IMR-90 (cell line): ENCODE data around the gene KMT2D. TPM values are rescaled to one million over a fixed set of nuclear protein-coding genes. Genes with fewer than 3 reads are reported as not detected.

Source experiments
- ATAC-seq: fragments of 200-7000 bp; cut with Tn5 transposase; 2 replicates; pipeline ENCODE4 v1.9.1; 2020; ENCODE audit warnings: low read depth, mild to moderate bottlenecking, moderate library complexity
- BruUV-seq: library from RNA; stranded (reverse); fragments of 400-500 nt; replicated peaks from 2 replicates; lab custom pipeline; 2021; lab: Mats Ljungman, UMichigan
- CTCF ChIA-PET: fragments of 300-600 bp; formaldehyde crosslinking; extraction: SDS; loops from one replicate; lab custom pipeline; 2021; ENCODE audit warnings: antibody characterized with exemption; lab: Yijun Ruan, JAX
- POLR2A ChIA-PET: fragments of 300-600 bp; sonication (Branson Sonifier 250); formaldehyde crosslinking; loops from one replicate; lab custom pipeline; 2022; ENCODE audit warnings: antibody characterized with exemption; ENCODE audit not compliant: unreplicated experiment; lab: Charles Lee
- DNase-seq: peaks from one replicate; pipeline ENCODE4 v3.0.0; 2013
- H2AFZ ChIP-seq: replicated peaks from 2 replicates; pipeline ENCODE3; 2013; ENCODE audit warnings: low read length, mild to moderate bottlenecking; ENCODE audit not compliant: poor library complexity
- H2AK5ac ChIP-seq: 2 replicates; pipeline ENCODE4 v1.6.1; 2013; ENCODE audit warnings: low read depth, low read length, inconsistent platforms
- H2AK9ac ChIP-seq: replicated peaks from 2 replicates; pipeline ENCODE3; 2013; ENCODE audit warnings: mild to moderate bottlenecking, low read depth, low read length, moderate library complexity; ENCODE audit not compliant: poor library complexity
- H2BK120ac ChIP-seq: 2 replicates; pipeline ENCODE4 v1.6.1; 2013; ENCODE audit warnings: low read depth, low read length, inconsistent platforms
- H2BK15ac ChIP-seq: 3 replicates; pipeline ENCODE4 v1.6.1; 2013; ENCODE audit warnings: low read depth, low read length, inconsistent platforms
- H2BK20ac ChIP-seq: 2 replicates; pipeline ENCODE4 v1.6.1; 2013; ENCODE audit warnings: low read depth, mild to moderate bottlenecking, inconsistent platforms, low read length, moderate library complexity
- H2BK5ac ChIP-seq: 2 replicates; pipeline ENCODE4 v1.6.1; 2013; ENCODE audit warnings: mild to moderate bottlenecking, low read depth, low read length, inconsistent platforms; ENCODE audit not compliant: poor library complexity, severe bottlenecking
- H3K14ac ChIP-seq: replicated peaks from 2 replicates; pipeline ENCODE4 v1.6.1; 2013; ENCODE audit warnings: low read depth, low read length, inconsistent platforms
- H3K18ac ChIP-seq: 2 replicates; pipeline ENCODE4 v1.6.1; 2013; ENCODE audit warnings: low read depth, low read length, control low read depth
- H3K23ac ChIP-seq: 2 replicates; pipeline ENCODE4 v1.6.1; 2013; ENCODE audit warnings: low read depth, low read length, inconsistent platforms
- H3K27ac ChIP-seq: 2 replicates; pipeline ENCODE4 v1.5.1; 2013; ENCODE audit warnings: mild to moderate bottlenecking, control low read depth, low read length; ENCODE audit not compliant: insufficient read depth
- H3K27me3 ChIP-seq: 2 replicates; pipeline ENCODE4 v1.6.1; 2013; ENCODE audit warnings: low read length; ENCODE audit not compliant: control insufficient read depth, insufficient read depth
- H3K36me3 ChIP-seq: 2 replicates; pipeline ENCODE4 v1.6.1; 2013; ENCODE audit warnings: low read length, mixed read lengths; ENCODE audit not compliant: control insufficient read depth, insufficient read depth
- H3K4ac ChIP-seq: 2 replicates; pipeline ENCODE4 v1.6.1; 2013; ENCODE audit warnings: low read depth, low read length, inconsistent platforms
- H3K4me1 ChIP-seq: 2 replicates; pipeline ENCODE4 v1.6.1; 2013; ENCODE audit warnings: low read length, mixed read lengths; ENCODE audit not compliant: control insufficient read depth, insufficient read depth
- H3K4me2 ChIP-seq: 2 replicates; pipeline ENCODE4 v1.6.1; 2013; ENCODE audit warnings: low read depth, mild to moderate bottlenecking, control low read depth, low read length, moderate library complexity
- H3K4me3 ChIP-seq: 2 replicates; pipeline ENCODE4 v1.5.1; 2013; ENCODE audit warnings: low read depth, mild to moderate bottlenecking, control low read depth, low read length, moderate library complexity; ENCODE audit not compliant: insufficient read depth
- H3K56ac ChIP-seq: 2 replicates; pipeline ENCODE4 v1.6.1; 2013; ENCODE audit warnings: low read length, inconsistent platforms; ENCODE audit not compliant: insufficient read depth; ENCODE audit errors: extremely low read depth
- H3K79me1 ChIP-seq, 2 experiments: 2 replicates each; pipeline ENCODE4 v1.6.1; 2013; ENCODE audit warnings: low read length in 2 of 2, inconsistent platforms in 1 of 2, low read depth in 1 of 2
- H3K9ac ChIP-seq: 2 replicates; pipeline ENCODE4 v1.6.1; 2013; ENCODE audit warnings: low read depth, low read length, control low read depth
- H3K9me1 ChIP-seq: 2 replicates; pipeline ENCODE4 v1.6.1; 2013; ENCODE audit warnings: low read length, inconsistent platforms; ENCODE audit not compliant: insufficient read depth
- H3K9me3 ChIP-seq: 2 replicates; pipeline ENCODE4 v1.6.1; 2013; ENCODE audit warnings: low read length; ENCODE audit not compliant: control insufficient read depth, insufficient read depth
- H4K20me1 ChIP-seq: 2 replicates; pipeline ENCODE4 v1.6.1; 2013; ENCODE audit warnings: low read length, inconsistent platforms; ENCODE audit not compliant: insufficient read depth
- H4K5ac ChIP-seq: 2 replicates; pipeline ENCODE4 v1.6.1; 2013; ENCODE audit warnings: mild to moderate bottlenecking, low read depth, low read length, control low read depth
- H4K8ac ChIP-seq, 2 experiments: 2 replicates each; pipeline ENCODE4 v1.6.1; 2013; ENCODE audit warnings: low read depth in 2 of 2, low read length in 2 of 2, control low read depth in 1 of 2, inconsistent platforms in 1 of 2
- H4K91ac ChIP-seq: 2 replicates; pipeline ENCODE4 v1.6.1; 2013; ENCODE audit warnings: low read depth, low read length, inconsistent platforms; ENCODE audit not compliant: insufficient read depth
- BHLHE40 ChIP-seq: fragments of 150-350 bp; IDR thresholded peaks from 2 replicates; pipeline ENCODE4 v1.6.1; 2016; ENCODE audit warnings: mild to moderate bottlenecking, low read depth, low read length
- CHD1 ChIP-seq: IDR thresholded peaks from 2 replicates; pipeline ENCODE4 v1.6.1; 2012; ENCODE audit warnings: low read depth, low read length, improper control_type of control experiment
- FOS ChIP-seq: fragments of 150-350 bp; IDR thresholded peaks from 2 replicates; pipeline ENCODE4 v1.6.1; 2016; ENCODE audit warnings: low read depth, low read length
- MAFK ChIP-seq: IDR thresholded peaks from 2 replicates; pipeline ENCODE4 v1.6.1; 2012; ENCODE audit warnings: low read depth, low read length, improper control_type of control experiment
- POLR2A ChIP-seq: IDR thresholded peaks from 2 replicates; pipeline ENCODE4 v1.6.1; 2012; ENCODE audit warnings: mild to moderate bottlenecking, low read depth, low read length
- RCOR1 ChIP-seq: IDR thresholded peaks from 2 replicates; pipeline ENCODE4 v1.6.1; 2012; ENCODE audit warnings: mild to moderate bottlenecking, low read length, improper control_type of control experiment; ENCODE audit not compliant: insufficient replicate concordance
- RFX5 ChIP-seq: IDR thresholded peaks from 2 replicates; pipeline ENCODE4 v1.8.0; 2012; ENCODE audit warnings: low read depth, mild to moderate bottlenecking, low read length, moderate library complexity
- SMC3 ChIP-seq: fragments of 150-350 bp; IDR thresholded peaks from 2 replicates; pipeline ENCODE4 v1.6.1; 2016; ENCODE audit warnings: low read depth, mild to moderate bottlenecking, antibody characterized with exemption, low read length, moderate library complexity
- WGBS, 2 experiments: methylation state at CpG; one replicate each; pipeline versions ENCODE4 v1.1.5 to v1.1.7; 2013; ENCODE audit warnings: missing lambda C conversion rate in 2 of 2; ENCODE audit not compliant: insufficient read length in 1 of 2; ENCODE audit errors: extremely low coverage in 2 of 2; 5-methylcytosine and 5-hydroxymethylcytosine counted together
- dilution Hi-C: fragments of 300-500 bp; cut with HindIII; formaldehyde crosslinking; loops from one replicate; pipeline ENCODE4 v1.14.3; 2018; ENCODE audit warnings: low sequenced_read_pairs; ENCODE audit not compliant: unreplicated experiment
- in situ Hi-C: fragments of 300-500 bp; cut with MboI; formaldehyde crosslinking; loops from 3 replicates; pipeline ENCODE4 v1.14.3; 2019; ENCODE audit warnings: low sequenced_read_pairs, inconsistent platforms, mixed read lengths
- intact Hi-C: fragments of 100-400 bp; cut with micrococcal nuclease; formaldehyde crosslinking; loops from 2 replicates; pipeline ENCODE4 v1.10.0; 2022
- polyA plus RNA-seq, 3 experiments: library from polyadenylated mRNA; depleted of rRNA; stranded (reverse); fragments of >200 nt; gene quantifications; 2 replicates each; pipeline ENCODE4 v1.2.3, GENCODE V29; 2012; ENCODE audit warnings: low replicate concordance in 1 of 3
- total RNA-seq: library from RNA; depleted of rRNA; stranded (reverse); fragments of >200 nt; gene quantifications from 2 replicates; pipeline ENCODE4 v1.2.3, GENCODE V29; 2012
- TF ChIP-seq, protein P1 (sequence below): fragments of 150-350 bp; IDR thresholded peaks from 2 replicates; pipeline ENCODE4 v1.6.1; 2016; ENCODE audit warnings: low read depth, mild to moderate bottlenecking, low read length, moderate library complexity, borderline replicate concordance
- TF ChIP-seq, protein P2 (sequence below): conservative IDR thresholded peaks from 2 replicates; pipeline ENCODE4 v1.5.1; 2012; ENCODE audit warnings: mild to moderate bottlenecking, low read depth, low read length, improper control_type of control experiment

Gene KMT2D
- total and polyA plus RNA-seq, 2 of the 4 experiments (the other 2 are of a cell fraction) = 6.6 to 25.2 TPM

DNA sequence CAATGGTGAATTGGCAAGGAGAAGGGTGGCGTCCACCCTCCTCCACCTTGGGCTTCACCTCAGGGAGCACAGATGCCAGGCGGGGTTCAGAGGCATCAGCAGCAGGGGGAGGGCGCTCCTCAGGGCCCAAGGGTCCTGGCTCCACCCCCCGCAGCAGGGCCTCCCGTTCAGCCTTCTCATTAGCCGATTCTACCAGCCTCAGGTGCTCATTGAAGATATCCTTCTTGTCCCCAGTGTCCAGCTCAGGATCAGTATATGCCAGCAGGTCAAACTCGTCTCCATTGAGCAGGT is 22.7 kb downstream of the KMT2D start:
- Histone ChIP-seq H3K79me1 (peaks cover 23 to 34% of the 10 kb centered on the region in 2 experiments), H2BK5ac (no peak overlapping the region), H3K27ac (no peak overlapping the region), H3K4me2 (no peak overlapping the region), H3K9ac (no peak overlapping the region), H2AK5ac (no peak overlapping the region), H2AFZ (no peak overlapping the region), H3K9me3 (no peaks in the 10 kb centered on the region), H2BK120ac (no peak overlapping the region), H4K91ac (no peak overlapping the region), H3K9me1 (no peaks in the 10 kb centered on the region), H3K4me3 (no peak overlapping the region), H4K5ac (no peak overlapping the region), H3K18ac (no peak overlapping the region), H3K14ac (no peak overlapping the region), H3K36me3 (peaks cover 86% of the 10 kb centered on the region), H3K27me3 (no peaks in the 10 kb centered on the region), H3K4ac (no peak overlapping the region), H4K8ac (no peak overlapping the region), H2BK15ac (no peak overlapping the region), H3K4me1 (no peaks in the 10 kb centered on the region), H2AK9ac (no peak overlapping the region), H2BK20ac (no peak overlapping the region), H3K56ac (no peak overlapping the region), H4K20me1 (peaks cover 7% of the 10 kb centered on the region; the same call in 1 of the 2 replicates), H3K23ac (no peak overlapping the region)
- TF ChIP-seq FOS (no peak), SMC3 (no peak), CHD1 (no peak), RCOR1 (no peak), RFX5 (no peak), POLR2A (no peak), BHLHE40 (no peak), MAFK (no peak)
- TF ChIP-seq, protein P1, sequence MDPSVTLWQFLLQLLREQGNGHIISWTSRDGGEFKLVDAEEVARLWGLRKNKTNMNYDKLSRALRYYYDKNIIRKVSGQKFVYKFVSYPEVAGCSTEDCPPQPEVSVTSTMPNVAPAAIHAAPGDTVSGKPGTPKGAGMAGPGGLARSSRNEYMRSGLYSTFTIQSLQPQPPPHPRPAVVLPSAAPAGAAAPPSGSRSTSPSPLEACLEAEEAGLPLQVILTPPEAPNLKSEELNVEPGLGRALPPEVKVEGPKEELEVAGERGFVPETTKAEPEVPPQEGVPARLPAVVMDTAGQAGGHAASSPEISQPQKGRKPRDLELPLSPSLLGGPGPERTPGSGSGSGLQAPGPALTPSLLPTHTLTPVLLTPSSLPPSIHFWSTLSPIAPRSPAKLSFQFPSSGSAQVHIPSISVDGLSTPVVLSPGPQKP = no peak
- TF ChIP-seq, protein P2, sequence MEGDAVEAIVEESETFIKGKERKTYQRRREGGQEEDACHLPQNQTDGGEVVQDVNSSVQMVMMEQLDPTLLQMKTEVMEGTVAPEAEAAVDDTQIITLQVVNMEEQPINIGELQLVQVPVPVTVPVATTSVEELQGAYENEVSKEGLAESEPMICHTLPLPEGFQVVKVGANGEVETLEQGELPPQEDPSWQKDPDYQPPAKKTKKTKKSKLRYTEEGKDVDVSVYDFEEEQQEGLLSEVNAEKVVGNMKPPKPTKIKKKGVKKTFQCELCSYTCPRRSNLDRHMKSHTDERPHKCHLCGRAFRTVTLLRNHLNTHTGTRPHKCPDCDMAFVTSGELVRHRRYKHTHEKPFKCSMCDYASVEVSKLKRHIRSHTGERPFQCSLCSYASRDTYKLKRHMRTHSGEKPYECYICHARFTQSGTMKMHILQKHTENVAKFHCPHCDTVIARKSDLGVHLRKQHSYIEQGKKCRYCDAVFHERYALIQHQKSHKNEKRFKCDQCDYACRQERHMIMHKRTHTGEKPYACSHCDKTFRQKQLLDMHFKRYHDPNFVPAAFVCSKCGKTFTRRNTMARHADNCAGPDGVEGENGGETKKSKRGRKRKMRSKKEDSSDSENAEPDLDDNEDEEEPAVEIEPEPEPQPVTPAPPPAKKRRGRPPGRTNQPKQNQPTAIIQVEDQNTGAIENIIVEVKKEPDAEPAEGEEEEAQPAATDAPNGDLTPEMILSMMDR = no peak
- ChIA-PET CTCF (no interaction called here), POLR2A (no interaction called here)
- intact Hi-C loops = no loop called here
- no peak for DNase-seq
- WGBS, 2 experiments = 96% methylated on average over 6 of the region's 7 CpGs; no CpG with 5 or more reads in 1 of the 2 experiments
- in situ Hi-C loops = no loop called here
- dilution Hi-C loops = no loop called here
- ATAC-seq = no peak
- BruUV-seq = TSS peak; percentile 17
